Pancreas (tissue), 10 donors: ENCODE results near the gene S100A7A. TPM values are rescaled to one million over a fixed set of nuclear protein-coding genes. Genes with fewer than 3 reads are reported as not detected.

Experiments
- ATAC-seq, 4 donors: fragments of 200-7000 bp; cut with Tn5 transposase; one replicate each; pipeline versions ENCODE4 v1.8.0 to v1.9.1; 2020; ENCODE audit warnings: mild to moderate bottlenecking in 4 of 4, moderate library complexity in 4 of 4
- DNase-seq, 6 donors: peaks; one replicate each; pipeline ENCODE4 v3.0.0-alpha.2; 2020
- FAIRE-seq: peaks from 2 replicates; lab custom pipeline; 2012; peaks lifted over from hg19 to GRCh38; lab: Jason Lieb, UNC
- H3K27ac ChIP-seq, 4 donors: fragments of 200-600 bp; sonication (generic); 1 replicate in 3 of 4; 2 replicates in 1 of 4; pipeline versions ENCODE4 v1.5.0 to v1.8.0; 2020
- H3K27me3 ChIP-seq, 4 donors: fragments of 200-600 bp; one replicate each; pipeline ENCODE4 v1.8.0; 2021
- H3K36me3 ChIP-seq, 3 donors: fragments of 200-600 bp; sonication (generic) in 1 of 3; one replicate each; pipeline versions ENCODE4 v1.5.0 to v1.8.0; 2020 to 2021
- H3K4me1 ChIP-seq, 3 donors: fragments of 200-600 bp; one replicate each; pipeline ENCODE4 v1.8.0; 2021
- H3K4me3 ChIP-seq, 4 donors: fragments of 200-600 bp; sonication (generic) in 2 of 4; one replicate each; pipeline versions ENCODE4 v1.5.0 to v1.8.0; 2020 to 2021
- H3K9me3 ChIP-seq, 4 donors: fragments of 200-600 bp; one replicate each; pipeline ENCODE4 v1.8.0; 2021
- intact Hi-C, 3 donors: fragments of 100-400 bp; cut with DNase I; formaldehyde crosslinking; loops; one replicate each; pipeline versions ENCODE4 v1.11.1 to v1.14.2; 2022
- polyA plus RNA-seq, 2 donors: library from polyadenylated mRNA; stranded (reverse); fragments of 200-250 nt; gene quantifications; one replicate each; pipeline ENCODE4 v1.2.3, GENCODE V29; 2013
- total RNA-seq, 6 donors: library from RNA; stranded (reverse); fragmentation: NEBNext Ultra II Directional in 4 of 6; extraction: Animal tissue kit (Norgen Biotek cat#: 25700) in 4 of 6; gene quantifications; one replicate each; pipeline versions ENCODE4 v1.2.1 to v1.2.4, GENCODE V29; 2021 to 2023
- TF ChIP-seq, protein P1 (sequence below), 4 donors: fragments of 200-600 bp; sonication (generic) in 3 of 4; IDR thresholded peaks; one replicate each; pipeline versions ENCODE4 v1.5.0 to v1.8.0; 2021; ENCODE audit warnings: antibody characterized with exemption in 4 of 4
- donor health status: healthy with polysubstance abuse.
- donor health status: DM: no; HTN: no; CAD: no; lungs with moderate emphysema.
- donor health status: DM: no; HTN: no; CAD: no.
- donor health status: control.
- donor health status: control.
- donor health status: Bipolar disorder and iron deficiency.
- donor health status: DM: yes; HTN: yes; CAD: no.
- donor health status: DM: no; HTN: no; CAD: no.
- donor health status: DM: no; HTN: no; CAD: no.
- donor health status: DM: yes; HTN: yes; CAD: no.

The S100A7A gene
- total and polyA plus RNA-seq, 8 donors = not detected

DNA sequence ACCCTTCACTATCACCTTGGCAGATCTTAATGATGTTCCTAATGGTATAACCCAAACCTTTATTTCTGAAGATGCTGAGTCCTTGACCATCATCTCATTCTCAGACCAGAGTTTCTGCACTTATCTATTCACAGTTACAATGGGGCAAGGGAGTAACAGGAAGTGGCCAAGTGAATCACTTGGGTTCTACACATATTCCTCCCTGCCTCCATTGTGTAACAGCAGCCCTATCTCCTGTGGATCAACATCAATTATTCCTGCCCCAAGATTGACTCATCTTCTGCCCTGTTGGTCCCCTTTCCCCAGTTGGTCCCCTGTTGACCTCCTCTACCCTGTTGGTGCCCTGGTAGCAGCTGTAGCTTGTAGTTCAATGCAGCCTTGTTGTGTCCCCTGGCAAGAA lies 54.4 kb downstream of the S100A7A start:
- no peak overlapping the region for H3K4me3 ChIP-seq
- ATAC-seq (no peak), FAIRE-seq (no peak), DNase-seq (no peak)
- H3K4me1 ChIP-seq = no peaks in the 10 kb centered on the region
- TF ChIP-seq, protein P1, sequence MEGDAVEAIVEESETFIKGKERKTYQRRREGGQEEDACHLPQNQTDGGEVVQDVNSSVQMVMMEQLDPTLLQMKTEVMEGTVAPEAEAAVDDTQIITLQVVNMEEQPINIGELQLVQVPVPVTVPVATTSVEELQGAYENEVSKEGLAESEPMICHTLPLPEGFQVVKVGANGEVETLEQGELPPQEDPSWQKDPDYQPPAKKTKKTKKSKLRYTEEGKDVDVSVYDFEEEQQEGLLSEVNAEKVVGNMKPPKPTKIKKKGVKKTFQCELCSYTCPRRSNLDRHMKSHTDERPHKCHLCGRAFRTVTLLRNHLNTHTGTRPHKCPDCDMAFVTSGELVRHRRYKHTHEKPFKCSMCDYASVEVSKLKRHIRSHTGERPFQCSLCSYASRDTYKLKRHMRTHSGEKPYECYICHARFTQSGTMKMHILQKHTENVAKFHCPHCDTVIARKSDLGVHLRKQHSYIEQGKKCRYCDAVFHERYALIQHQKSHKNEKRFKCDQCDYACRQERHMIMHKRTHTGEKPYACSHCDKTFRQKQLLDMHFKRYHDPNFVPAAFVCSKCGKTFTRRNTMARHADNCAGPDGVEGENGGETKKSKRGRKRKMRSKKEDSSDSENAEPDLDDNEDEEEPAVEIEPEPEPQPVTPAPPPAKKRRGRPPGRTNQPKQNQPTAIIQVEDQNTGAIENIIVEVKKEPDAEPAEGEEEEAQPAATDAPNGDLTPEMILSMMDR (IDR thresholded peaks at IDR 0.05) = no peak
- H3K27me3 ChIP-seq = no peaks in the 10 kb centered on the region
- no peaks in the 10 kb centered on the region for H3K9me3 ChIP-seq
- no peaks in the 10 kb centered on the region for H3K36me3 ChIP-seq
- intact Hi-C loops = no loop called here
- H3K27ac ChIP-seq = no peak overlapping the region

Other genes starting within 250 kb of the S100A7A start
- not detected for gene LELP1, start 213.1 kb upstream of the S100A7A start, total RNA-seq
- gene LELP1, start 213.1 kb upstream of the S100A7A start, polyA plus RNA-seq = not detected
- not detected for gene PRR9, start 198.9 kb upstream of the S100A7A start, total RNA-seq
- not detected for gene PRR9, start 198.9 kb upstream of the S100A7A start, polyA plus RNA-seq
- not detected for gene LORICRIN, start 156.8 kb upstream of the S100A7A start, total RNA-seq
- not detected for gene LORICRIN, start 156.8 kb upstream of the S100A7A start, polyA plus RNA-seq
- gene PGLYRP3, start 103.6 kb upstream of the S100A7A start, total RNA-seq = not detected
- not detected for gene PGLYRP3, start 103.6 kb upstream of the S100A7A start, polyA plus RNA-seq
- under 1 TPM in 1 of 6 donors, not detected in 5; 0.37 TPM for gene PGLYRP4, start 67.7 kb upstream of the S100A7A start, total RNA-seq
- not detected for gene PGLYRP4, start 67.7 kb upstream of the S100A7A start, polyA plus RNA-seq
- gene S100A9, start 58.7 kb upstream of the S100A7A start, total RNA-seq = 10 to 100 TPM in 3 of 6 donors, 1 to 10 TPM in 3; 3.9 to 49.0 (median 21.2) TPM
- 10 to 100 TPM; 51.4 to 79.6 TPM for gene S100A9, start 58.7 kb upstream of the S100A7A start, polyA plus RNA-seq
- 1 to 10 TPM in 3 of 6 donors, under 1 TPM in 2, not detected in 1; 0.44 to 3.3 (median 1.1) TPM for gene S100A12, start 40.9 kb upstream of the S100A7A start, total RNA-seq
- gene S100A12, start 40.9 kb upstream of the S100A7A start, polyA plus RNA-seq = 1 to 10 TPM; 2.6 to 5.2 TPM
- 10 to 100 TPM in 3 of 6 donors, 1 to 10 TPM in 3; 2.0 to 36.1 (median 12.1) TPM for gene S100A8, start 25.4 kb upstream of the S100A7A start, total RNA-seq
- gene S100A8, start 25.4 kb upstream of the S100A7A start, polyA plus RNA-seq = 10 to 100 TPM; 26.1 to 41.9 TPM
- gene S100A7, start 44.1 kb downstream of the S100A7A start, total RNA-seq = not detected
- not detected for gene S100A7, start 44.1 kb downstream of the S100A7A start, polyA plus RNA-seq
- 100 to 1,000 TPM in 2 of 6 donors, 10 to 100 TPM in 4; 21.4 to 264 (median 61.8) TPM for gene S100A6, start 119.5 kb downstream of the S100A7A start, total RNA-seq
- gene S100A6, start 119.5 kb downstream of the S100A7A start, polyA plus RNA-seq = 100 to 1,000 TPM; 304 to 495 TPM
- not detected for gene S100A5, start 124.4 kb downstream of the S100A7A start, total RNA-seq
- not detected for gene S100A5, start 124.4 kb downstream of the S100A7A start, polyA plus RNA-seq
- gene S100A4, start 129.3 kb downstream of the S100A7A start, total RNA-seq = 10 to 100 TPM in 4 of 6 donors, 1 to 10 TPM in 2; 5.0 to 40.9 (median 24.4) TPM
- gene S100A4, start 129.3 kb downstream of the S100A7A start, polyA plus RNA-seq = 100 to 1,000 TPM in 1 of 2 donors, 10 to 100 TPM in 1; 88.6 to 149 TPM
- under 1 TPM in 3 of 6 donors, not detected in 3; 0.20 to 0.70 (median 0.66) TPM for gene S100A3, start 132.7 kb downstream of the S100A7A start, total RNA-seq
- 1 to 10 TPM in 1 of 2 donors, under 1 TPM in 1; 0.38 to 1.1 TPM for gene S100A3, start 132.7 kb downstream of the S100A7A start, polyA plus RNA-seq
- 1 to 10 TPM in 1 of 6 donors, under 1 TPM in 3, not detected in 2; 0.60 to 2.1 (median 0.68) TPM for gene S100A2, start 149.3 kb downstream of the S100A7A start, total RNA-seq
- 1 to 10 TPM; 1.9 to 2.8 TPM for gene S100A2, start 149.3 kb downstream of the S100A7A start, polyA plus RNA-seq
- 10 to 100 TPM in 4 of 6 donors, 1 to 10 TPM in 2; 8.1 to 30.8 (median 13.4) TPM for gene S100A16, start 196.6 kb downstream of the S100A7A start, total RNA-seq
- 10 to 100 TPM; 31.1 to 43.9 TPM for gene S100A16, start 196.6 kb downstream of the S100A7A start, polyA plus RNA-seq
- 10 to 100 TPM in 4 of 6 donors, 1 to 10 TPM in 2; 3.6 to 21.6 (median 11.1) TPM for gene S100A14, start 199.8 kb downstream of the S100A7A start, total RNA-seq
- gene S100A14, start 199.8 kb downstream of the S100A7A start, polyA plus RNA-seq = 10 to 100 TPM; 20.2 to 23.7 TPM
- 10 to 100 TPM; 22.0 to 47.3 (median 30.5) TPM for gene S100A13, start 211.0 kb downstream of the S100A7A start, total RNA-seq
- gene S100A13, start 211.0 kb downstream of the S100A7A start, polyA plus RNA-seq = 100 to 1,000 TPM; 105 to 125 TPM
- gene S100A1, start 211.9 kb downstream of the S100A7A start, total RNA-seq = 10 to 100 TPM in 1 of 6 donors, 1 to 10 TPM in 5; 1.9 to 14.0 (median 4.0) TPM
- gene S100A1, start 211.9 kb downstream of the S100A7A start, polyA plus RNA-seq = 1 to 10 TPM; 2.5 to 7.9 TPM
- 10 to 100 TPM; 27.9 to 49.2 (median 34.8) TPM for gene CHTOP, start 217.5 kb downstream of the S100A7A start, total RNA-seq
- 10 to 100 TPM; 54.9 to 87.4 TPM for gene CHTOP, start 217.5 kb downstream of the S100A7A start, polyA plus RNA-seq
- gene SNAPIN, start 242.2 kb downstream of the S100A7A start, total RNA-seq = 10 to 100 TPM in 3 of 6 donors, 1 to 10 TPM in 3; 7.5 to 17.8 (median 10.2) TPM
- gene SNAPIN, start 242.2 kb downstream of the S100A7A start, polyA plus RNA-seq = 10 to 100 TPM; 13.5 to 27.3 TPM